ENCODE measurements around the gene WFS1. TPM values are rescaled to one million over a fixed set of nuclear protein-coding genes. Genes with fewer than 3 reads are reported as not detected.

The WFS1 gene
- total and polyA plus RNA-seq, 4 donors: 11.9 to 66.1 (median 53.1) TPM

DNA sequence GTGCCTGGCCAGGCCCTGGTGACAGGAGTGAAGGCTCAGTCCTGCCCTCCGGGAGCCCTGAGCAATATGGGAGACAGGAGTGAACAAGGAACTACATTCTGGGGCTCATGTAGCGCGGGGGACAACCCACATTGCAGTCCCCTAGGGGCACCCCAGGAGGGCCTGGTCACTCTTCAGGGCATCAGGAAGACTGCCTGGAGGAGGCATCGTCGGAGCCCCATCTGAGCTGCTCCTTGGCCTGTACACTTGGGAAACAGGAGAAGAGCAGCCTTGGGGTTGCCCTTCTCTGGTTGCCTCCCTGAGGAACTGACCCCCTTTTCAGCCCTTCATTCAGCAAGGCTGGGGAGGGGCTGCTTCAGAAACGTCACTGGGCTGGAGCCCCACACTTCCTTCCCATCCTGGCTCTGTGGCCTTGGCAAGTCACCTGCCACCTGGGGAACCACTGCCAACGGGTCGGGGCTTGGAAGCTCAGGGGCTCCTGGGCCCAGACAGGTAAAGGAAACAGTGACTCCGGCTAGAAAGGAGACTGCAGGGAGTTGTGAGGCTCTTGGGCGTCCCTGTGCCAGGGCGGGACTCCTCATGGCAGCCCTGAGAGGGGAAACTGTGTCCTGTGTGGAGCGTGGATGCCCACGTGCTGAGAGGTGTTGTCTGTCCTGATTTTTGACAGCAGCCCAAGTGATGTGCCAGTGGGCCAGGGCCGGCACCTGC lies 10.1 kb downstream of the WFS1 start:
- no peak for ATAC-seq (ENCODE audit: low FRiP score)
- Histone ChIP-seq H3K27ac (ENCODE audit: low read depth in 1 of 2, low read length in 2 of 2) (no peak overlapping the region), H3K4me3 (ENCODE audit: low read length in 2 of 2) (no peak overlapping the region), H3K27me3 (ENCODE audit: control insufficient read depth in 1 of 2, insufficient read depth in 2 of 2, low read length in 1 of 2) (no peaks in the 10 kb centered on the region), H3K9me3 (ENCODE audit: control insufficient read depth, low read length) (no peaks in the 10 kb centered on the region), H3K36me3 (ENCODE audit: control insufficient read depth in 1 of 2, insufficient read depth in 2 of 2, low read length in 1 of 2) (no peaks in the 10 kb centered on the region), H3K4me1 (ENCODE audit: control insufficient read depth in 1 of 2, insufficient read depth in 2 of 2, low read length in 2 of 2) (no peaks in the 10 kb centered on the region)
- intact Hi-C loops (cut with DNase I): no loop called here
- DNase-seq: no peak
- WGBS, 2 donors: 88 to 89% methylated on average over 14 of the region's 14 CpGs

DNA sequence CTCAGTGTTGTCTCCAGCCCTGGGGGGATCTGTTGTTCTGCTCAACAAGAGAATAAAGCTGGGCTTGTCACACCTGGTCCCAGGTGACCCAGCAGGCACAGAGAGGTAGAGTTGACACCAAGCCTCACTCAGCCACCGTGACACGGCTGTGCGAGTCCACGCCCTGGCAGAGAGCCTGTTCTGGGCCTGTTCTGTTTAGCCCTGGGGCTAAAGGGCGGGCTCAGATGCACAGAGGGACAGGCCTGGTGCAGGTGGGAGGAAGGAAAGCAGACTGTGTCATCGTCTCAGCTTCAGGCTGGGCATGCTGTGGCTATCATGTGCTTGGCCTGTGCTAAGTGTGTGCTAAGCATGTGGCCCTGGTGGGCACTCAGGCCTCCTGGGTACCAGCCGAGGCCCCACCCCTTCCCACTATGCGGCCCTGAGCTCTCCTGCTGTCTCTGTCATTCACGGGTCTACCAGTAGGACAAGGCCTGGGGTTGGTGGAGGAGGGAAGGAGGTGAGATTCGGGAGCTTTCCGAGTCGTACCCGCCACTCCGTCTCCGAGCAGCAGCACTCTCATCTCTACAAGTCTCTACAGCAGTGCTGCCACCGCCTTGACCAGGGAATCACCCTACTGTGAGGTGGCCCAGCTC lies 10.8 kb downstream of the WFS1 start:
- 81 to 86% methylated on average over 13 to 16 of the region's 16 CpGs for WGBS, 2 donors
- H3K27ac ChIP-seq (ENCODE audit: low read depth in 1 of 2, low read length in 2 of 2): no peak overlapping the region

DNA sequence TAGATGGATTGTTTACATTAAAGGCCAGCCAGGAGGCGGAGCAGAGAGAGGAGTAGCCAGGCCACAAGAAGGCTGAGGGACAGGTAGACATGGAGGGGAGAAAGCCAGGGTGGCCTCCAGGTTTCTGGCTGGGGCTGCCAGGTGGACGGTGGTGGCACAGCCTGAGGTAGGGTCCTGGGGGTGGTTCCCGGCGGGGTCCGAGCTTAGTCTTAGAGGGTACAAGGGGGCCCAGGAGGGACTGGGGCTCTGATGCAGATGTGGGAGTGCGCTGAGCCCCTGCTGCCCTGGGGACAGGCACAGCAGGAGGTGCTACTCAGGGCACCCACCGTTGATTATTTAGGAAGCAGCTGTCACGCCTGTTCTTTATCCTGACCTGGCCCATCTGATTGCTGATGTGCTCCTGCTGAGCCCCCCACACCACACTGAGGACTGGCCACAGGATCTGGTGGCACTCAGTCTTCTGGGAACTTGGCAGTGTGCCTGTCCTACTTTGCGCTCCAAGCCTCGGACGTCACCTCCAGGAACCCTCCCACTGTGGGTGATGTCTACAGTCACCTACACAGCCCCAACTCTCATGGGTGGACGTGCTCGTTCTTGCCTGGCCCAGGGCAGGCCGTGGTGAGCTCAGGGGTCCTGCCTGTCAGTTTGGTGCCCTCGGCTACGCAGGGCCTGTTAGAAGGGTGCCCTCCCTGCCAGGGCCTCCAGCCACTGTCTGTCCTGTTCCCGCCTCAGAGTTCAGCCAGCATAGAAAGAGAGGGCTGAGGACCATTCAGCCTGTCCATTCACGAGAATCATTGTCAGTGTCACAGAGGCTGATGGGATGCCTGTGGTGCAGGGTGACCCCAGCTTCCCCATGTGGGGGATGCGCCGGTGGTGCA lies 12.0 kb downstream of the WFS1 start:
- intact Hi-C loops (cut with DNase I): no loop called here
- Histone ChIP-seq H3K9me3 (ENCODE audit: control insufficient read depth, low read length) (no peaks in the 10 kb centered on the region), H3K27ac (ENCODE audit: low read depth in 1 of 2, low read length in 2 of 2) (peak overlapping the region; percentile 4 to 62), H3K4me1 (ENCODE audit: control insufficient read depth in 1 of 2, insufficient read depth in 2 of 2, low read length in 2 of 2) (no peaks in the 10 kb centered on the region), H3K36me3 (ENCODE audit: control insufficient read depth in 1 of 2, insufficient read depth in 2 of 2, low read length in 1 of 2) (no peaks in the 10 kb centered on the region), H3K4me3 (ENCODE audit: low read length in 2 of 2) (no peak overlapping the region), H3K27me3 (ENCODE audit: control insufficient read depth in 1 of 2, insufficient read depth in 2 of 2, low read length in 1 of 2) (no peaks in the 10 kb centered on the region)
- DNase-seq (peak; percentile 71 to 84), ATAC-seq (ENCODE audit: low FRiP score) (peak; percentile 47)
- WGBS, 2 donors: 43 to 45% methylated on average over 19 to 20 of the region's 20 CpGs

More for the DNA sequence above, 10.8 kb downstream of the WFS1 start:
- H3K9me3 ChIP-seq (ENCODE audit: control insufficient read depth, low read length): no peaks in the 10 kb centered on the region
- no peak for ATAC-seq (ENCODE audit: low FRiP score)
- no peaks in the 10 kb centered on the region for H3K4me1 ChIP-seq (ENCODE audit: control insufficient read depth in 1 of 2, insufficient read depth in 2 of 2, low read length in 2 of 2)
- DNase-seq: no peak
- H3K27me3 ChIP-seq (ENCODE audit: control insufficient read depth in 1 of 2, insufficient read depth in 2 of 2, low read length in 1 of 2): no peaks in the 10 kb centered on the region
- intact Hi-C loops (cut with DNase I): no loop called here
- no peaks in the 10 kb centered on the region for H3K36me3 ChIP-seq (ENCODE audit: control insufficient read depth in 1 of 2, insufficient read depth in 2 of 2, low read length in 1 of 2)
- H3K4me3 ChIP-seq (ENCODE audit: low read length in 2 of 2): no peak overlapping the region

DNA sequence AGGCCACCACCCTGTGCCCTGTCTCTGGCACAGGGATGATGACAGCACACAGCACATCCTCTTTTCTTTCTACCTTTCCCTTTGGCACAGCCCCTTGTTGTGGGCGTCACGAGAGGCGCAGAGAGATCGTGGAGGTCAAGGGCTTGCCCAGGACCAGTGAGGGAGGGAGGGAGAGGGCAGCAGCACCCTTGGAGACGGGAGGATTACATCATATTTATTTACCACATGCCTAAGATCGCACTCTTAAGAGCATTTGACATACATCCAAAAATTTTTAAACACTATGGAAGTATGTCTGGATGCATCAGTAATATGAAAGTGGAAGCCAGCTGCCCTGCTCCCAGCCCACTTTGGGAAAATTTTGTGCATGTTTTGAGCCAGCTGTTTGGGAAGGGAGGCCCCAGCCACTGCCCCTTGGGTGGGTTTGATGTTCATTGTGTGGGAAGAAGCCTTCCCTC lies 12.7 kb downstream of the WFS1 start:
- H3K27ac ChIP-seq (ENCODE audit: low read depth in 1 of 2, low read length in 2 of 2): peak overlapping the region in 1 of 2 donors; percentile 62
- 15 to 18% methylated on average over 6 of the region's 6 CpGs for WGBS, 2 donors
- H3K36me3 ChIP-seq (ENCODE audit: control insufficient read depth in 1 of 2, insufficient read depth in 2 of 2, low read length in 1 of 2): peaks cover 0 to 4% of the 10 kb centered on the region in 2 donors
- no peak for DNase-seq
- H3K4me1 ChIP-seq (ENCODE audit: control insufficient read depth in 1 of 2, insufficient read depth in 2 of 2, low read length in 2 of 2): no peaks in the 10 kb centered on the region
- H3K4me3 ChIP-seq (ENCODE audit: low read length in 2 of 2): no peak overlapping the region
- intact Hi-C loops (cut with DNase I): no loop called here
- no peaks in the 10 kb centered on the region for H3K27me3 ChIP-seq (ENCODE audit: control insufficient read depth in 1 of 2, insufficient read depth in 2 of 2, low read length in 1 of 2)
- no peak for ATAC-seq (ENCODE audit: low FRiP score)
- H3K9me3 ChIP-seq (ENCODE audit: control insufficient read depth, low read length): no peaks in the 10 kb centered on the region

DNA sequence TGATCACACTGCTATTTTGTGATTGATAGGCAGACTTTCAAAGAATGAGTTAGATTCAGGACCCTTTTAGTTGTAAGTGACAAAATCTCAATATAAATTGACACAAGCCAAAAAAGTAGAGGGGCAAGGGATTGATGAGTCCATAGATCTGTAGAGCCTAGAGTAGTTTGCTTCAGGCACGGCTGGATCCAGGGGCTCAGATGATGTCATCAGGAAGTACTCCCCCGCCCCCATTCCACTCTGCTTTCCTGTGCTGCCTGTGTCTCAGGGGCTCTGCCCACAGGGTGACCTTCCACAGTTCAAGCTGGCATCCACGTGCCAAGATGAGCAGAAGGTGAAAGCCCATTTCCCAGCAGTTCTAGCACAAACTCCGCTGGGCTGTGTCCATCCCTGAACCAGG lies 13.6 kb downstream of the WFS1 start:
- H3K36me3 ChIP-seq (ENCODE audit: control insufficient read depth in 1 of 2, insufficient read depth in 2 of 2, low read length in 1 of 2): peaks cover 0 to 5% of the 10 kb centered on the region in 2 donors
- intact Hi-C loops (cut with DNase I): no loop called here
- no peak for DNase-seq
- no peak overlapping the region for H3K27ac ChIP-seq (ENCODE audit: low read depth in 1 of 2, low read length in 2 of 2)
- 88 to 96% methylated on average over 4 of the region's 4 CpGs for WGBS, 2 donors
- no peaks in the 10 kb centered on the region for H3K27me3 ChIP-seq (ENCODE audit: control insufficient read depth in 1 of 2, insufficient read depth in 2 of 2, low read length in 1 of 2)
- H3K9me3 ChIP-seq (ENCODE audit: control insufficient read depth, low read length): no peaks in the 10 kb centered on the region
- no peak overlapping the region for H3K4me3 ChIP-seq (ENCODE audit: low read length in 2 of 2)
- H3K4me1 ChIP-seq (ENCODE audit: control insufficient read depth in 1 of 2, insufficient read depth in 2 of 2, low read length in 2 of 2): no peaks in the 10 kb centered on the region
- no peak for ATAC-seq (ENCODE audit: low FRiP score)

DNA sequence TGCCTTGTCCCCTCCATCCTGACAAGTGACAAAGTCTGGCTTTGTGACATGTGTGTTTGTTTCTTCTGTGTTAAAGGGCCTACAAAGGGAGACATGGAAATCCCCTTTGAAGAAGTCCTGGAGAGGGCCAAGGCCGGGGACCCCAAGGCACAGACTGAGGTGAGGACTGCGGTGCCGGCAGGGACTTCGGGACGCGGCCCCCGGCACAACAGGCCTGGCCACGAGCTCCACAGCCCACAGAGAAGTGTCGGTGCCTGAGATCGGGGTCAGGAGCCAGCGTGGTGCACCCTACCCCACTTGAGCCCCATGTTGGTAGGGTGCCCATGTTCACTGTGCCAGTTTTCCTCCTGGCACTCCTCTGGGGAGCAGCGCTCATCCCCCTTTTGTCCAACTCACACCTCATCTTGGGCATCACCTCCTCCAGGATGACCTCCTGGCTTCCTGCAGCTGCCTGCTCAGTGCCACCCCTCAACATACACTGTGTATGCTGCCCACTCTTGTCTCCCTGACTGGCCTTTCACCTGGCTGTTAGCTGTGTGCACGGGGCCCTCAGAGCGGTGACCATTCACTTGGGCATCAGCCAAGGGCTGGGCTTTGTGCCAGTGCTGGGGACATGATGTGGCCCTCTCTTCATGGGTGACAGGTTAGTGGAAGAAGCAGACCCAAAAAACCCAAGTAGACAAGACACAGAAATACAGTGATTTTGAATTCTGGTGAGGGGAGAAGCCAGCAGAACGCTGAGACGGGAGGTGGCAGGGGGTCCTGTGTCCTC lies 17.6 kb downstream of the WFS1 start:
- Histone ChIP-seq H3K4me1 (ENCODE audit: control insufficient read depth in 1 of 2, insufficient read depth in 2 of 2, low read length in 2 of 2) (no peaks in the 10 kb centered on the region), H3K36me3 (ENCODE audit: control insufficient read depth in 1 of 2, insufficient read depth in 2 of 2, low read length in 1 of 2) (peaks cover 0 to 14% of the 10 kb centered on the region in 2 donors), H3K9me3 (ENCODE audit: control insufficient read depth, low read length) (no peaks in the 10 kb centered on the region), H3K4me3 (ENCODE audit: low read length in 2 of 2) (no peak overlapping the region), H3K27ac (ENCODE audit: low read depth in 1 of 2, low read length in 2 of 2) (no peak overlapping the region), H3K27me3 (ENCODE audit: control insufficient read depth in 1 of 2, insufficient read depth in 2 of 2, low read length in 1 of 2) (no peaks in the 10 kb centered on the region)
- intact Hi-C loops (cut with DNase I): no loop called here
- WGBS, 2 donors: 91 to 92% methylated on average over 16 of the region's 16 CpGs
- DNase-seq (no peak), ATAC-seq (ENCODE audit: low FRiP score) (no peak)

DNA sequence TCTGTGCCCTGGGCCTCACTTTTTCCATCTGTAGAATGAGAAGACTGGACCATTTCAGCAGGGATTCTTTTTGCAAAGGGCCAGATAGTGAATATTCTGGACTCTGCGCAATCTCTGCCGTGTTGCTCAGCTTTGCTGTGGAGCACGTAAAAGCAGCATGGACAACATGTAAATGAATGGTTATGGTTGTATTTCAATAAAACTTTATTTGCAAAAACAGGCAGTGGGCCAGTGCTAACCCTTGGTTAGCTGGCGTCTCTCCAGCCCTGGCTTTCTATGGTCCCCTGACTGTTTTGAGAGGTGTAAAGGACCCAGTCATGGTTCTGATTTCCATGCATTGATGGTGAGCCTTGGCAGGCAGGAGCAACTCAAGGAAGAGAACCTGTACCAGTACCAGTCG lies 18.7 kb downstream of the WFS1 start:
- WGBS, 2 donors: 96 to 98% methylated on average over 5 of the region's 5 CpGs
- no peaks in the 10 kb centered on the region for H3K4me1 ChIP-seq (ENCODE audit: control insufficient read depth in 1 of 2, insufficient read depth in 2 of 2, low read length in 2 of 2)

DNA sequence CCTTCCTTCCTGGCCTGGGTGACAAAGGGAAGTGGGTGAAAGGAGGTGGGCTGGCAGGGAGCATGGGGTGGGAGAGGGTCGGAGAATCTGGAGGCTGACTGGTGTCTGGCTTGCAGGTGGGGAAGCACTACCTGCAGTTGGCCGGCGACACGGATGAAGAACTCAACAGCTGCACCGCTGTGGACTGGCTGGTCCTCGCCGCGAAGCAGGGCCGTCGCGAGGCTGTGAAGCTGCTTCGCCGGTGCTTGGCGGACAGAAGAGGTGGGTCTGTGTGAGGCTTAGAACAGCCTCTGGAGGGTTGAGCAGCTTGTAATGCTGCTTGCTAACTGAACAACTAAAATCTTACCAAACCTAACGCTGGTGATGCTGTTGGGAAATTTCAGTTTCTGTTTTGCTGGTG lies 19.2 kb downstream of the WFS1 start:
- Histone ChIP-seq H3K9me3 (ENCODE audit: control insufficient read depth, low read length) (no peaks in the 10 kb centered on the region), H3K36me3 (ENCODE audit: control insufficient read depth in 1 of 2, insufficient read depth in 2 of 2, low read length in 1 of 2) (peaks cover 0 to 14% of the 10 kb centered on the region in 2 donors), H3K4me3 (ENCODE audit: low read length in 2 of 2) (no peak overlapping the region), H3K27me3 (ENCODE audit: control insufficient read depth in 1 of 2, insufficient read depth in 2 of 2, low read length in 1 of 2) (no peaks in the 10 kb centered on the region), H3K27ac (ENCODE audit: low read depth in 1 of 2, low read length in 2 of 2) (no peak overlapping the region), H3K4me1 (ENCODE audit: control insufficient read depth in 1 of 2, insufficient read depth in 2 of 2, low read length in 2 of 2) (no peaks in the 10 kb centered on the region)
- intact Hi-C loops (cut with DNase I): no loop called here
- ATAC-seq (ENCODE audit: low FRiP score): no peak
- DNase-seq: no peak
- WGBS, 2 donors: 95% methylated on average over 15 of the region's 15 CpGs

More for the DNA sequence above, 18.7 kb downstream of the WFS1 start:
- intact Hi-C loops (cut with DNase I): no loop called here
- Histone ChIP-seq H3K4me3 (ENCODE audit: low read length in 2 of 2) (no peak overlapping the region), H3K27me3 (ENCODE audit: control insufficient read depth in 1 of 2, insufficient read depth in 2 of 2, low read length in 1 of 2) (no peaks in the 10 kb centered on the region), H3K27ac (ENCODE audit: low read depth in 1 of 2, low read length in 2 of 2) (no peak overlapping the region), H3K9me3 (ENCODE audit: control insufficient read depth, low read length) (no peaks in the 10 kb centered on the region), H3K36me3 (ENCODE audit: control insufficient read depth in 1 of 2, insufficient read depth in 2 of 2, low read length in 1 of 2) (peaks cover 0 to 14% of the 10 kb centered on the region in 2 donors)
- no peak for DNase-seq
- ATAC-seq (ENCODE audit: low FRiP score): no peak

All from aorta (tissue), 5 donors.